HCT116 (cell line): ENCODE measurements around the gene RBPJ. TPM values are rescaled to one million over a fixed set of nuclear protein-coding genes. Genes with fewer than 3 reads are reported as not detected.

Experiments
- ATAC-seq: fragments of 200-7000 bp; cut with Tn5 transposase; 2 replicates; pipeline ENCODE4 v1.9.1; 2020; ENCODE audit warnings: mild to moderate bottlenecking, moderate library complexity
- BruUV-seq: library from RNA; stranded (reverse); fragments of 400-500 nt; replicated peaks from 2 replicates; lab custom pipeline; 2021; lab: Mats Ljungman, UMichigan
- CTCF ChIA-PET: fragments of 300-600 bp; sonication (Branson Sonifier 250); formaldehyde crosslinking; loops from one replicate; lab custom pipeline; 2021; ENCODE audit warnings: antibody characterized with exemption; lab: Charles Lee
- POLR2A ChIA-PET: fragments of 300-600, 350-600 bp; sonication (Branson Sonifier 250); formaldehyde crosslinking; loops from one replicate; lab custom pipeline; 2021; ENCODE audit warnings: antibody characterized with exemption; lab: Charles Lee
- RAD21 ChIA-PET, 2 experiments: fragments of 300-600 bp; sonication (Branson Sonifier 250); formaldehyde crosslinking; loops; one replicate each; lab custom pipeline; 2023; ENCODE audit warnings: low total read pairs in 2 of 2; ENCODE audit not compliant: uncharacterized antibody in 2 of 2, unreplicated experiment in 2 of 2, low non-redundant PET in 1 of 2; lab: Charles Lee
- DNase-seq: peaks from one replicate; pipeline ENCODE4 v3.0.0-alpha.2; 2010; ENCODE audit warnings: low read depth, low spot score
- H2AFZ ChIP-seq: fragments of 200-600 bp; shearing (Covaris generic), sonication (generic); 2 replicates; pipeline ENCODE4 v1.6.1; 2017; ENCODE audit warnings: low read depth, mixed run types, mixed read lengths, antibody characterized with exemption, low read length; ENCODE audit not compliant: poor library complexity, severe bottlenecking
- H3K27ac ChIP-seq: 2 replicates; pipeline ENCODE4 v1.5.1; 2012; ENCODE audit warnings: low read depth, low read length
- H3K27me3 ChIP-seq: fragments of 200-600 bp; sonication (generic); 2 replicates; pipeline ENCODE4 v1.6.1; 2016; ENCODE audit warnings: mixed run types, low read length, mixed read lengths; ENCODE audit not compliant: insufficient read depth
- H3K36me3 ChIP-seq, 2 experiments: fragments of 200-500 bp in 1 of 2; fragments of 200-600 bp in 1 of 2; sonication (Bioruptor generic) in 1 of 2; sonication (generic) in 1 of 2; 2 replicates each; pipeline versions ENCODE4 v1.5.1 to v1.6.1; 2014 to 2016; ENCODE audit warnings: low read length in 2 of 2, inconsistent platforms in 1 of 2, mixed read lengths in 1 of 2, mixed run types in 1 of 2; ENCODE audit not compliant: insufficient read depth in 2 of 2, control insufficient read depth in 1 of 2
- H3K4me1 ChIP-seq, 2 experiments: fragments of 200-600 bp in 1 of 2; sonication (generic) in 1 of 2; 2 replicates each; pipeline versions ENCODE4 v1.5.1 to v1.6.1; 2012 to 2017; ENCODE audit warnings: low read length in 2 of 2, inconsistent platforms in 1 of 2, mild to moderate bottlenecking in 1 of 2, mixed read lengths in 1 of 2, mixed run types in 1 of 2, moderate library complexity in 1 of 2; ENCODE audit not compliant: insufficient read depth in 2 of 2, control insufficient read depth in 1 of 2
- H3K4me2 ChIP-seq: fragments of 200-600 bp; sonication (generic); 2 replicates; pipeline ENCODE4 v1.6.1; 2017; ENCODE audit warnings: mixed run types, low read length, mixed read lengths
- H3K4me3 ChIP-seq, 2 experiments: fragments of 200-600 bp in 1 of 2; sonication (generic) in 1 of 2; replicated peaks in 1 of 2; 2 replicates each; pipeline ENCODE4 v1.5.1; 2011 to 2016; ENCODE audit warnings: low read length in 2 of 2, control low read depth in 1 of 2, low read depth in 1 of 2, mild to moderate bottlenecking in 1 of 2, mixed read lengths in 1 of 2, mixed run types in 1 of 2
- H3K79me2 ChIP-seq: fragments of 200-600 bp; sonication (generic); 2 replicates; pipeline ENCODE4 v1.6.1; 2017; ENCODE audit warnings: mild to moderate bottlenecking, mixed run types, low read length, moderate library complexity, mixed read lengths; ENCODE audit not compliant: insufficient read depth
- H3K9ac ChIP-seq: fragments of 200-600 bp; sonication (generic); 2 replicates; pipeline ENCODE4 v1.6.1; 2016; ENCODE audit warnings: low read length, mixed read lengths
- H3K9me2 ChIP-seq: fragments of 200-600 bp; sonication (generic), shearing (Covaris generic); 2 replicates; pipeline ENCODE4 v1.6.1; 2017; ENCODE audit warnings: mixed run types, mild to moderate bottlenecking, moderate library complexity; ENCODE audit not compliant: insufficient read depth
- H3K9me3 ChIP-seq, 2 experiments: fragments of 200-500 bp in 1 of 2; fragments of 200-600 bp in 1 of 2; sonication (Bioruptor generic) in 1 of 2; sonication (generic) in 1 of 2; 2 replicates each; pipeline ENCODE4 v1.6.1; 2014 to 2017; ENCODE audit warnings: low read length in 2 of 2, mixed read lengths in 2 of 2, inconsistent platforms in 1 of 2, low read depth in 1 of 2, mild to moderate bottlenecking in 1 of 2, mixed run types in 1 of 2, moderate library complexity in 1 of 2; ENCODE audit not compliant: control insufficient read depth in 1 of 2, insufficient read depth in 1 of 2
- H4K20me1 ChIP-seq: fragments of 200-600 bp; sonication (generic), shearing (Covaris generic); 2 replicates; pipeline ENCODE4 v1.6.1; 2017; ENCODE audit warnings: mixed run types, mild to moderate bottlenecking, moderate library complexity; ENCODE audit not compliant: insufficient read depth
- CEBPB ChIP-seq: IDR thresholded peaks from 2 replicates; pipeline ENCODE4 v1.6.1; 2012; ENCODE audit warnings: low read depth
- CTCF ChIP-seq, 3 experiments: fragments of 200-600 bp in 1 of 3; sonication (generic) in 1 of 3; IDR thresholded peaks in 2 of 3; conservative IDR thresholded peaks in 1 of 3; 2 replicates each; pipeline ENCODE4 v1.5.1; 2012 to 2017; ENCODE audit warnings: low read depth in 2 of 3, low read length in 2 of 3, antibody characterized with exemption in 1 of 3, borderline replicate concordance in 1 of 3, control low read depth in 1 of 3, mild to moderate bottlenecking in 1 of 3, mixed read lengths in 1 of 3, mixed run types in 1 of 3, moderate library complexity in 1 of 3; ENCODE audit not compliant: insufficient read depth in 1 of 3
- EZH2 ChIP-seq: fragments of 200-600 bp; sonication (generic); IDR thresholded peaks from 2 replicates; pipeline ENCODE4 v1.6.1; 2017; ENCODE audit warnings: antibody characterized with exemption, mixed run types
- EZH2phosphoT487 ChIP-seq: fragments of 200-600 bp; IDR thresholded peaks from 2 replicates; pipeline ENCODE4 v1.6.1; 2018; ENCODE audit warnings: antibody characterized with exemption, borderline replicate concordance
- FOSL1 ChIP-seq: IDR thresholded peaks from 2 replicates; pipeline ENCODE4 v1.6.1; 2012; ENCODE audit warnings: low read depth
- JUND ChIP-seq: IDR thresholded peaks from 2 replicates; pipeline ENCODE4 v1.6.1; 2012
- POLR2A ChIP-seq: IDR thresholded peaks from 2 replicates; pipeline ENCODE4 v1.7.0; 2011; ENCODE audit warnings: borderline replicate concordance; ENCODE audit not compliant: insufficient read depth, insufficient read length; ENCODE audit errors: extremely low read depth
- POLR2AphosphoS5 ChIP-seq: IDR thresholded peaks from 2 replicates; pipeline ENCODE4 v1.6.1; 2011; ENCODE audit warnings: mild to moderate bottlenecking, low read depth, low read length, moderate library complexity
- REST ChIP-seq: IDR thresholded peaks from 2 replicates; pipeline ENCODE4 v1.6.1; 2012; ENCODE audit warnings: low read depth
- SIN3A ChIP-seq: IDR thresholded peaks from 2 replicates; pipeline ENCODE4 v1.6.1; 2012; ENCODE audit warnings: low read depth
- SP1 ChIP-seq: IDR thresholded peaks from 2 replicates; pipeline ENCODE4 v1.6.1; 2012; ENCODE audit warnings: low read depth
- SRF ChIP-seq: IDR thresholded peaks from 2 replicates; pipeline ENCODE4 v1.6.1; 2012; ENCODE audit warnings: low read depth
- TCF7L2 ChIP-seq: IDR thresholded peaks from 2 replicates; pipeline ENCODE4 v1.7.0; 2011; ENCODE audit warnings: borderline replicate concordance, inconsistent platforms; ENCODE audit not compliant: insufficient read depth, insufficient read length; ENCODE audit errors: extremely low read depth
- YY1 ChIP-seq: IDR thresholded peaks from 2 replicates; pipeline ENCODE4 v1.6.1; 2011; ENCODE audit warnings: low read length, low read depth, moderate library complexity, mild to moderate bottlenecking; ENCODE audit not compliant: insufficient replicate concordance; ENCODE audit errors: extremely low read depth
- ZFX ChIP-seq: fragments of 450-650 bp; IDR thresholded peaks from 2 replicates; pipeline ENCODE4 v1.6.1; 2017
- intact Hi-C: fragments of 100-400 bp; cut with micrococcal nuclease; formaldehyde crosslinking; loops from 2 replicates; pipeline ENCODE4 v1.10.0; 2022
- total RNA-seq: library from RNA; stranded (reverse); gene quantifications from one replicate; pipeline ENCODE4 v1.2.1, GENCODE V29; 2021; ENCODE audit not compliant: unreplicated experiment
- TF ChIP-seq, protein P1 (sequence below): IDR thresholded peaks from 2 replicates; pipeline ENCODE4 v1.6.1; 2011; ENCODE audit warnings: mild to moderate bottlenecking, low read length, moderate library complexity; ENCODE audit not compliant: insufficient replicate concordance; ENCODE audit errors: extremely low read depth
- TF ChIP-seq, protein P2 (sequence below): IDR thresholded peaks from 2 replicates; pipeline ENCODE4 v1.6.1; 2012

Gene RBPJ
- total RNA-seq, 1 experiment from 2014 or later = 72.7 TPM

GRCh38 chr4:26459756-26460530, 139.1 kb downstream of the RBPJ start:
- intact Hi-C loops = loop anchor here (2.0 to 10.0 kb wide), 3 partner anchors 122 to 555 kb away; partner anchors contain the start of gene TBC1D19
- H3K27me3 ChIP-seq = no peaks in the 10 kb centered on the region
- H2AFZ ChIP-seq = peak overlapping the region; percentile 62
- ChIA-PET POLR2A (no interaction called here), CTCF (interaction anchor here (1.3 to 1.6 kb wide), 2 partner anchors 19 to 259 kb away, joined by 3 to 4 read pairs; no protein-coding TSS in a partner anchor), RAD21 (no interaction called here)
- H3K79me2 ChIP-seq = no peaks in the 10 kb centered on the region
- no peak overlapping the region for H3K9ac ChIP-seq
- no peak overlapping the region for H3K27ac ChIP-seq
- peaks cover 0 to 15% of the 10 kb centered on the region in 2 experiments; a peak in 2 of 4 replicates for H3K4me1 ChIP-seq
- DNase-seq (no peak), ATAC-seq (no peak)
- H4K20me1 ChIP-seq = no peaks in the 10 kb centered on the region
- peak overlapping the region; percentile 72 for H3K4me2 ChIP-seq
- H3K9me2 ChIP-seq = no peaks in the 10 kb centered on the region
- no peak overlapping the region for H3K4me3 ChIP-seq
- no peaks in the 10 kb centered on the region for H3K36me3 ChIP-seq
- TF ChIP-seq ZFX (no peak), SIN3A (no peak), SP1 (no peak), EZH2phosphoT487 (no peak), EZH2 (no peak), POLR2A (no peak), TCF7L2 (no peak), FOSL1 (no peak), YY1 (no peak), REST (no peak), CTCF (IDR thresholded peaks at IDR 0.05 in 2 of 3, conservative IDR thresholded peaks at IDR 0.05 in 1 of 3; ENCODE audit: borderline replicate concordance in 1 of 3, insufficient read depth in 1 of 3, low read depth in 2 of 3, low read length in 2 of 3) (no peak), SRF (no peak), POLR2AphosphoS5 (no peak), CEBPB (no peak), JUND (no peak)
- TF ChIP-seq, protein P1, sequence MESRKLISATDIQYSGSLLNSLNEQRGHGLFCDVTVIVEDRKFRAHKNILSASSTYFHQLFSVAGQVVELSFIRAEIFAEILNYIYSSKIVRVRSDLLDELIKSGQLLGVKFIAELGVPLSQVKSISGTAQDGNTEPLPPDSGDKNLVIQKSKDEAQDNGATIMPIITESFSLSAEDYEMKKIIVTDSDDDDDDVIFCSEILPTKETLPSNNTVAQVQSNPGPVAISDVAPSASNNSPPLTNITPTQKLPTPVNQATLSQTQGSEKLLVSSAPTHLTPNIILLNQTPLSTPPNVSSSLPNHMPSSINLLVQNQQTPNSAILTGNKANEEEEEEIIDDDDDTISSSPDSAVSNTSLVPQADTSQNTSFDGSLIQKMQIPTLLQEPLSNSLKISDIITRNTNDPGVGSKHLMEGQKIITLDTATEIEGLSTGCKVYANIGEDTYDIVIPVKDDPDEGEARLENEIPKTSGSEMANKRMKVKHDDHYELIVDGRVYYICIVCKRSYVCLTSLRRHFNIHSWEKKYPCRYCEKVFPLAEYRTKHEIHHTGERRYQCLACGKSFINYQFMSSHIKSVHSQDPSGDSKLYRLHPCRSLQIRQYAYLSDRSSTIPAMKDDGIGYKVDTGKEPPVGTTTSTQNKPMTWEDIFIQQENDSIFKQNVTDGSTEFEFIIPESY = no peak
- TF ChIP-seq, protein P2, sequence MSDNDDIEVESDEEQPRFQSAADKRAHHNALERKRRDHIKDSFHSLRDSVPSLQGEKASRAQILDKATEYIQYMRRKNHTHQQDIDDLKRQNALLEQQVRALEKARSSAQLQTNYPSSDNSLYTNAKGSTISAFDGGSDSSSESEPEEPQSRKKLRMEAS = no peak
- H3K9me3 ChIP-seq = peaks cover 0 to 6% of the 10 kb centered on the region in 2 experiments; a peak in 1 of 4 replicates
- no TSS peak for BruUV-seq
